Measurements from ENCODE around the gene LSS. TPM values are rescaled to one million over a fixed set of nuclear protein-coding genes. Genes with fewer than 3 reads are reported as not detected.

Gene LSS
- total and polyA plus RNA-seq, 2 of the 4 experiments (the other 2 are of a cell fraction): 43.4 to 58.1 TPM

GRCh38 chr21:46250146-46250725 lies 21.7 kb upstream of the LSS start:
- no peaks in the 10 kb centered on the region for H3K27me3 ChIP-seq (ENCODE audit: control insufficient read depth, insufficient read depth, low read length)

More at GRCh38 chr21:46250146-46250725, 21.7 kb upstream of the LSS start:
- BruUV-seq (replicated peaks): no TSS peak
- H3K4me1 ChIP-seq (ENCODE audit: control insufficient read depth, insufficient read depth, low read length): no peaks in the 10 kb centered on the region
- POLR2A ChIA-PET (ENCODE audit: unreplicated experiment): no interaction called here
- H2AFZ ChIP-seq (replicated peaks; ENCODE audit: low read length, poor library complexity): no peak overlapping the region
- no peak overlapping the region for H4K5ac ChIP-seq (ENCODE audit: low read depth, low read length)
- no peak overlapping the region for H4K8ac ChIP-seq (ENCODE audit: low read depth in 2 of 2, low read length in 2 of 2)
- H2BK120ac ChIP-seq (ENCODE audit: low read depth, low read length): no peak overlapping the region
- CTCF ChIA-PET: interaction anchor here (1.1 kb wide), 1 partner anchor 11 kb away, joined by 3 read pairs; no protein-coding TSS in a partner anchor
- no peak overlapping the region for H3K14ac ChIP-seq (replicated peaks; ENCODE audit: low read depth, low read length)
- H4K91ac ChIP-seq (ENCODE audit: insufficient read depth, low read depth, low read length): no peak overlapping the region
- intact Hi-C loops (cut with micrococcal nuclease) (no loop called here), dilution Hi-C loops (cut with HindIII; ENCODE audit: low sequenced_read_pairs, unreplicated experiment) (no loop called here), in situ Hi-C loops (cut with MboI; ENCODE audit: low sequenced_read_pairs) (no loop called here)
- ATAC-seq (ENCODE audit: low read depth): no peak; the same call in 1 of the 2 replicates
- no peak overlapping the region for H3K4me3 ChIP-seq (ENCODE audit: insufficient read depth, low read depth, low read length)
- H2BK5ac ChIP-seq (ENCODE audit: low read depth, low read length, poor library complexity, severe bottlenecking): no peak overlapping the region
- no peak overlapping the region for H2AK5ac ChIP-seq (ENCODE audit: low read depth, low read length)
- H3K4me2 ChIP-seq (ENCODE audit: low read depth, low read length): no peak overlapping the region
- no CpG with 5 or more reads among the region's 6 CpGs for WGBS, 2 experiments (ENCODE audit: extremely low coverage in 2 of 2, insufficient read length in 1 of 2)
- H3K9me1 ChIP-seq (ENCODE audit: insufficient read depth, low read length): peaks cover 7% of the 10 kb centered on the region
- no peak overlapping the region for H2AK9ac ChIP-seq (replicated peaks; ENCODE audit: low read depth, low read length, poor library complexity)
- H3K27ac ChIP-seq (ENCODE audit: insufficient read depth, low read length): no peak overlapping the region
- H2BK15ac ChIP-seq (ENCODE audit: low read depth, low read length): no peak overlapping the region
- H3K9ac ChIP-seq (ENCODE audit: low read depth, low read length): no peak overlapping the region
- peak; percentile 33 for DNase-seq
- H3K4ac ChIP-seq (ENCODE audit: low read depth, low read length): no peak overlapping the region
- H3K79me1 ChIP-seq (ENCODE audit: low read depth in 1 of 2, low read length in 2 of 2): peaks cover 13 to 39% of the 10 kb centered on the region in 2 experiments
- no peak overlapping the region for H3K18ac ChIP-seq (ENCODE audit: low read depth, low read length)
- peaks cover 6% of the 10 kb centered on the region for H4K20me1 ChIP-seq (ENCODE audit: insufficient read depth, low read length)
- no peak for TF ChIP-seq POLR2A (IDR thresholded peaks at IDR 0.05; ENCODE audit: low read depth, low read length)
- no peak for TF ChIP-seq MXI1 (IDR thresholded peaks at IDR 0.05; ENCODE audit: borderline replicate concordance, low read depth, low read length)
- TF ChIP-seq MAZ (IDR thresholded peaks at IDR 0.05; ENCODE audit: borderline replicate concordance, low read depth, low read length): no peak
- no peak for TF ChIP-seq CHD1 (IDR thresholded peaks at IDR 0.05; ENCODE audit: low read depth, low read length)
- TF ChIP-seq SMC3 (IDR thresholded peaks at IDR 0.05; ENCODE audit: low read depth, low read length): no peak
- no peak for TF ChIP-seq USF2 (IDR thresholded peaks at IDR 0.05; ENCODE audit: low read depth, low read length)
- no peak for TF ChIP-seq CEBPB (IDR thresholded peaks at IDR 0.05; ENCODE audit: low read depth, low read length)
- no peak for TF ChIP-seq ELK1 (IDR thresholded peaks at IDR 0.05; ENCODE audit: borderline replicate concordance, low read depth, low read length)
- TF ChIP-seq NFE2L2 (IDR thresholded peaks at IDR 0.05; ENCODE audit: low read depth, low read length): no peak
- no peak for TF ChIP-seq MAFK (IDR thresholded peaks at IDR 0.05; ENCODE audit: low read depth, low read length)
- TF ChIP-seq FOS (IDR thresholded peaks at IDR 0.05; ENCODE audit: low read depth, low read length): no peak
- H2BK20ac ChIP-seq (ENCODE audit: low read depth, low read length): no peak overlapping the region
- no peaks in the 10 kb centered on the region for H3K9me3 ChIP-seq (ENCODE audit: control insufficient read depth, insufficient read depth, low read length)
- H3K36me3 ChIP-seq (ENCODE audit: control insufficient read depth, insufficient read depth, low read length): peaks cover 70% of the 10 kb centered on the region
- H3K56ac ChIP-seq (ENCODE audit: extremely low read depth, insufficient read depth, low read length): no peak overlapping the region
- no peak overlapping the region for H3K23ac ChIP-seq (ENCODE audit: low read depth, low read length)
